HG03457 (cell line): ENCODE measurements around the gene GNB2.
"Not testable (repeated sequence)": the region's sequence is repeated elsewhere in the genome, so short reads cannot be mapped to it uniquely, and the experiment has no call there.

Experiments
- ATAC-seq: cut with Tn5 transposase; IDR thresholded peaks from one replicate; pipeline ENCODE4 v1.9.1; 2021; ENCODE audit warnings: moderate number of reproducible peaks; ENCODE audit not compliant: unreplicated experiment

Gene GNB2

GRCh38 chr7:100723732-100724275, 50.3 kb downstream of the GNB2 start:
- ATAC-seq: no peak

- not testable (repeated sequence) for ATAC-seq
These were observed 50.8 kb downstream of the GNB2 start for GRCh38 chr7:100724364-100724763.

GRCh38 chr7:100726996-100727761, 53.6 kb downstream of the GNB2 start:
- ATAC-seq: no peak

- no peak for ATAC-seq
These were observed 54.7 kb downstream of the GNB2 start for GRCh38 chr7:100728196-100728595.
